WERI-Rb-1 (cell line): Measurements from ENCODE around the gene NUP107.

ENCODE experiments used
- DNase-seq: peaks from one replicate; pipeline ENCODE4 v3.0.0-alpha.2; 2020
- H3K27ac ChIP-seq: fragments of 250-450 bp; sonication (Bioruptor Pico); 2 replicates; pipeline ENCODE4 v1.5.1; 2020; ENCODE audit warnings: mild to moderate bottlenecking, moderate library complexity
- H3K27me3 ChIP-seq: fragments of 250-450 bp; sonication (Bioruptor Pico); 2 replicates; pipeline ENCODE4 v1.5.1; 2021; ENCODE audit warnings: mild to moderate bottlenecking, low read depth, moderate library complexity; ENCODE audit not compliant: insufficient read depth, severe bottlenecking
- H3K36me3 ChIP-seq: fragments of 250-450 bp; sonication (Bioruptor Pico); 2 replicates; pipeline ENCODE4 v1.5.1; 2020; ENCODE audit warnings: mild to moderate bottlenecking, moderate library complexity
- H3K4me3 ChIP-seq: 2 replicates; pipeline ENCODE4 v1.5.1; 2011; ENCODE audit warnings: low read depth, mild to moderate bottlenecking, control low read depth, low read length
- H3K9me3 ChIP-seq: fragments of 250-450 bp; sonication (Bioruptor Pico); 2 replicates; pipeline ENCODE4 v1.5.1; 2021; ENCODE audit warnings: mild to moderate bottlenecking, moderate library complexity; ENCODE audit not compliant: severe bottlenecking
- CTCF ChIP-seq: IDR thresholded peaks from 2 replicates; pipeline ENCODE4 v1.5.1; 2011; ENCODE audit warnings: low read depth, mild to moderate bottlenecking, control low read depth, inconsistent platforms, low read length

Gene NUP107

GRCh38 chr12:68761901-68762630 lies 75.3 kb downstream of the NUP107 start:
- no peak for DNase-seq
- Histone ChIP-seq H3K4me3 (no peak overlapping the region), H3K27ac (no peak overlapping the region), H3K36me3 (peaks cover 16% of the 10 kb centered on the region; the same call in 1 of the 2 replicates), H3K27me3 (no peaks in the 10 kb centered on the region), H3K9me3 (no peaks in the 10 kb centered on the region)
- TF ChIP-seq CTCF, result no peak

GRCh38 chr12:68762691-68763090 lies 75.9 kb downstream of the NUP107 start:
- Histone ChIP-seq H3K27ac (no peak overlapping the region), H3K9me3 (no peaks in the 10 kb centered on the region), H3K27me3 (no peaks in the 10 kb centered on the region), H3K4me3 (no peak overlapping the region), H3K36me3 (peaks cover 16% of the 10 kb centered on the region; the same call in 1 of the 2 replicates)
- TF ChIP-seq CTCF, result no peak
- no peak for DNase-seq

- H3K9me3 ChIP-seq, result no peaks in the 10 kb centered on the region
- peaks cover 10% of the 10 kb centered on the region; the same call in 1 of the 2 replicates for H3K36me3 ChIP-seq
- no peak for DNase-seq
- H3K27me3 ChIP-seq, result no peaks in the 10 kb centered on the region
- no peak overlapping the region; the same call in 1 of the 2 replicates for H3K27ac ChIP-seq
- TF ChIP-seq CTCF, result no peak
- H3K4me3 ChIP-seq, result no peak overlapping the region
Measured at GRCh38 chr12:68765696-68766095, 78.9 kb downstream of the NUP107 start.

- no peak for TF ChIP-seq CTCF
- peak; percentile 75 for DNase-seq
- H3K9me3 ChIP-seq, result no peaks in the 10 kb centered on the region
- no peak overlapping the region for H3K4me3 ChIP-seq
- peaks cover 8% of the 10 kb centered on the region; the same call in 1 of the 2 replicates for H3K36me3 ChIP-seq
- peak overlapping the region; percentile 81 for H3K27ac ChIP-seq
- no peaks in the 10 kb centered on the region for H3K27me3 ChIP-seq
Measured at GRCh38 chr12:68766646-68767045, 79.9 kb downstream of the NUP107 start.

- Histone ChIP-seq H3K27ac (peak overlapping the region; percentile 81), H3K36me3 (peaks cover 8% of the 10 kb centered on the region; the same call in 1 of the 2 replicates), H3K9me3 (no peaks in the 10 kb centered on the region), H3K27me3 (no peaks in the 10 kb centered on the region), H3K4me3 (no peak overlapping the region)
- DNase-seq, result no peak
- TF ChIP-seq CTCF, result no peak
Measured at GRCh38 chr12:68767191-68767590, 80.4 kb downstream of the NUP107 start.
